ENCODE data around the gene TMEM18. TPM values are rescaled to one million over a fixed set of nuclear protein-coding genes. Genes with fewer than 3 reads are reported as not detected.

TMEM18 gene
- total RNA-seq, 1 experiment from 2014 or later, result 49.6 TPM

DNA sequence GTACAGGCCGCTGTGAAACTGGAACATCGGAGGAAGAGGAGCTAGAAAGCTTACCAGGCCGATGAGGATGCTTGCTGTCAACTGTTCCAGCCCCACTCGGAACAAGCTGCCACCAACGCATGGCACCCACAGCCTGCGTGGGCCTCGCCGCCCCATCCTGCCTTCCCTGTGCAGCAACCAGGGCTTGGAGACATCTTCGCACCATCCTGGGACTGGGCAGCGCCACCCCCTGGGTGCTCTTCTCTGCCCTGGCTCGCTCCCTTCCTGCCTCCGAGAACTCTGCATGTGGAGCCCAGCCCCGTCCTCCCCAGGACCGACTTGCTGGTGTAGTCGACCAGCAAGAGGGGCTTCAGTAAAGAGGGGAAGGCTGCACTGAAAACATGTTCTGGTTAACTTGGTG lies 10.8 kb downstream of the TMEM18 start:
- Histone ChIP-seq H3K9me3 (ENCODE audit: control insufficient read depth, insufficient read depth, low read depth, low read length) (peaks cover 23% of the 10 kb centered on the region; the same call in 1 of the 2 replicates), H3K36me3 (ENCODE audit: control insufficient read depth, insufficient read depth, low read length) (peaks cover 10% of the 10 kb centered on the region), H3K4me1 (ENCODE audit: control insufficient read depth, insufficient read depth, low read length) (no peaks in the 10 kb centered on the region), H3K27ac (ENCODE audit: low read length) (no peak overlapping the region), H3K27me3 (ENCODE audit: control insufficient read depth, insufficient read depth, low read length) (no peaks in the 10 kb centered on the region), H3K4me3 (ENCODE audit: low read depth in 2 of 2, low read length in 2 of 2) (no peak overlapping the region)
- TF ChIP-seq POLR2AphosphoS5 (IDR thresholded peaks at IDR 0.05; ENCODE audit: low read depth, low read length), result no peak
- TF ChIP-seq TCF7L2 (IDR thresholded peaks at IDR 0.05; ENCODE audit: low read depth, low read length), result no peak
- TF ChIP-seq, protein P1, sequence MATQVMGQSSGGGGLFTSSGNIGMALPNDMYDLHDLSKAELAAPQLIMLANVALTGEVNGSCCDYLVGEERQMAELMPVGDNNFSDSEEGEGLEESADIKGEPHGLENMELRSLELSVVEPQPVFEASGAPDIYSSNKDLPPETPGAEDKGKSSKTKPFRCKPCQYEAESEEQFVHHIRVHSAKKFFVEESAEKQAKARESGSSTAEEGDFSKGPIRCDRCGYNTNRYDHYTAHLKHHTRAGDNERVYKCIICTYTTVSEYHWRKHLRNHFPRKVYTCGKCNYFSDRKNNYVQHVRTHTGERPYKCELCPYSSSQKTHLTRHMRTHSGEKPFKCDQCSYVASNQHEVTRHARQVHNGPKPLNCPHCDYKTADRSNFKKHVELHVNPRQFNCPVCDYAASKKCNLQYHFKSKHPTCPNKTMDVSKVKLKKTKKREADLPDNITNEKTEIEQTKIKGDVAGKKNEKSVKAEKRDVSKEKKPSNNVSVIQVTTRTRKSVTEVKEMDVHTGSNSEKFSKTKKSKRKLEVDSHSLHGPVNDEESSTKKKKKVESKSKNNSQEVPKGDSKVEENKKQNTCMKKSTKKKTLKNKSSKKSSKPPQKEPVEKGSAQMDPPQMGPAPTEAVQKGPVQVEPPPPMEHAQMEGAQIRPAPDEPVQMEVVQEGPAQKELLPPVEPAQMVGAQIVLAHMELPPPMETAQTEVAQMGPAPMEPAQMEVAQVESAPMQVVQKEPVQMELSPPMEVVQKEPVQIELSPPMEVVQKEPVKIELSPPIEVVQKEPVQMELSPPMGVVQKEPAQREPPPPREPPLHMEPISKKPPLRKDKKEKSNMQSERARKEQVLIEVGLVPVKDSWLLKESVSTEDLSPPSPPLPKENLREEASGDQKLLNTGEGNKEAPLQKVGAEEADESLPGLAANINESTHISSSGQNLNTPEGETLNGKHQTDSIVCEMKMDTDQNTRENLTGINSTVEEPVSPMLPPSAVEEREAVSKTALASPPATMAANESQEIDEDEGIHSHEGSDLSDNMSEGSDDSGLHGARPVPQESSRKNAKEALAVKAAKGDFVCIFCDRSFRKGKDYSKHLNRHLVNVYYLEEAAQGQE (IDR thresholded peaks at IDR 0.05; ENCODE audit: insufficient read depth in 1 of 2, low read depth in 2 of 2, low read length in 1 of 2), result no peak
- TF ChIP-seq, protein P2, sequence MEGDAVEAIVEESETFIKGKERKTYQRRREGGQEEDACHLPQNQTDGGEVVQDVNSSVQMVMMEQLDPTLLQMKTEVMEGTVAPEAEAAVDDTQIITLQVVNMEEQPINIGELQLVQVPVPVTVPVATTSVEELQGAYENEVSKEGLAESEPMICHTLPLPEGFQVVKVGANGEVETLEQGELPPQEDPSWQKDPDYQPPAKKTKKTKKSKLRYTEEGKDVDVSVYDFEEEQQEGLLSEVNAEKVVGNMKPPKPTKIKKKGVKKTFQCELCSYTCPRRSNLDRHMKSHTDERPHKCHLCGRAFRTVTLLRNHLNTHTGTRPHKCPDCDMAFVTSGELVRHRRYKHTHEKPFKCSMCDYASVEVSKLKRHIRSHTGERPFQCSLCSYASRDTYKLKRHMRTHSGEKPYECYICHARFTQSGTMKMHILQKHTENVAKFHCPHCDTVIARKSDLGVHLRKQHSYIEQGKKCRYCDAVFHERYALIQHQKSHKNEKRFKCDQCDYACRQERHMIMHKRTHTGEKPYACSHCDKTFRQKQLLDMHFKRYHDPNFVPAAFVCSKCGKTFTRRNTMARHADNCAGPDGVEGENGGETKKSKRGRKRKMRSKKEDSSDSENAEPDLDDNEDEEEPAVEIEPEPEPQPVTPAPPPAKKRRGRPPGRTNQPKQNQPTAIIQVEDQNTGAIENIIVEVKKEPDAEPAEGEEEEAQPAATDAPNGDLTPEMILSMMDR (IDR thresholded peaks at IDR 0.05), result no peak
- no peak for TF ChIP-seq SIN3A (IDR thresholded peaks at IDR 0.05; ENCODE audit: borderline replicate concordance, insufficient read depth, low read depth, low read length)
- in situ Hi-C loops (cut with HindIII; ENCODE audit: low pct_unique_long_range_greater_than_20kb, low sequenced_read_pairs), result no loop called here
- POLR2A ChIA-PET, result no interaction called here
- CTCF ChIA-PET, result no interaction called here
- DNase-seq (ENCODE audit: low read depth, low spot score) (no peak), ATAC-seq (no peak)
- intact Hi-C loops (cut with micrococcal nuclease; ENCODE audit: unreplicated experiment), result no loop called here
- BruUV-seq (replicated peaks), result no TSS peak

DNA sequence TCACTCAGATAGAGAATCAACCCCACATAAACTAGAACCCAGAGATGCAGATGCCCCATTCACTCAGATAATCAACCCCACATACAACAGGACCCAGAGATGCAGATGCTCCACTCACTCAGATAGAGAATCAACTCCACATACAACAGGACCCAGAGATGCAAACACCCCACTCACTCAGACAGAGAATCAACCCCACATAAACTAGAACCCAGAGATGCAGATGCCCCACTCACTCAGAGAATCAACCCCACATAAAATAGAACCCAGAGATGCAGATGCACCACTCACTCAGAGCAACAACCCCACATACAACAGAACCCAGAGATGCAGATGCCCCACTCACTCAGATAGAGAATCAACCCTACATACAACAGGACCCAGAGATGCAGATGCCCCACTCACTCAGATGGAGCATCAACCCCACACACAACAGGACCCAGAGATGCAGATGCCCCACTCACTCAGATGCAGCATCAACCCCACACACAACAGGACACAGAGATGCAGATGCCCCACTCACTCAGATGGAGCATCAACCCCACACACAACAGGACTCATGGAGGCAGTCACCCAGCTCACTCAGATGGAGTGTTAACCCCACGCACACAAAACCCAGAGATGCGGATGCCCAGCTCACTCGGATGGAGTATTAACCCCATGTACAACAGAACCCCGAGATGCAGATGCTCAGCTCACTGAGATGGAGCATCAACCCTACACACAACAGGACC lies 11.7 kb downstream of the TMEM18 start:
- H3K36me3 ChIP-seq (ENCODE audit: control insufficient read depth, insufficient read depth, low read length), result peaks cover 10% of the 10 kb centered on the region
- CTCF ChIA-PET, result no interaction called here
- POLR2A ChIA-PET, result no interaction called here

More for the DNA sequence above, 11.7 kb downstream of the TMEM18 start:
- in situ Hi-C loops (cut with HindIII; ENCODE audit: low pct_unique_long_range_greater_than_20kb, low sequenced_read_pairs), result no loop called here
- TF ChIP-seq SIN3A (IDR thresholded peaks at IDR 0.05; ENCODE audit: borderline replicate concordance, insufficient read depth, low read depth, low read length) (no peak), TCF7L2 (IDR thresholded peaks at IDR 0.05; ENCODE audit: low read depth, low read length) (no peak), POLR2AphosphoS5 (IDR thresholded peaks at IDR 0.05; ENCODE audit: low read depth, low read length) (no peak)
- TF ChIP-seq, protein P2 (IDR thresholded peaks at IDR 0.05), result no peak
- TF ChIP-seq, protein P1 (IDR thresholded peaks at IDR 0.05; ENCODE audit: insufficient read depth in 1 of 2, low read depth in 2 of 2, low read length in 1 of 2), result no peak
- ATAC-seq (no peak), DNase-seq (ENCODE audit: low read depth, low spot score) (no peak)
- Histone ChIP-seq H3K9me3 (ENCODE audit: control insufficient read depth, insufficient read depth, low read depth, low read length) (peaks cover 23% of the 10 kb centered on the region; the same call in 1 of the 2 replicates), H3K4me1 (ENCODE audit: control insufficient read depth, insufficient read depth, low read length) (no peaks in the 10 kb centered on the region), H3K4me3 (ENCODE audit: low read depth in 2 of 2, low read length in 2 of 2) (no peak overlapping the region), H3K27me3 (ENCODE audit: control insufficient read depth, insufficient read depth, low read length) (no peaks in the 10 kb centered on the region), H3K27ac (ENCODE audit: low read length) (no peak overlapping the region)
- no TSS peak for BruUV-seq (replicated peaks)
- intact Hi-C loops (cut with micrococcal nuclease; ENCODE audit: unreplicated experiment), result no loop called here
